Gastrocnemius medialis (tissue), 4 donors: Measurements from ENCODE around the gene LMO7. TPM values are rescaled to one million over a fixed set of nuclear protein-coding genes. Genes with fewer than 3 reads are reported as not detected.
A peak's percentile ranks its signal among the peaks of the same experiment; 100 is the strongest.

Experiments used
- ATAC-seq, 2 donors: fragments of 150-250 bp; one replicate each; pipeline ENCODE4 v1.9.1; 2016
- DNase-seq, 2 donors: peaks; one replicate each; pipeline ENCODE4 v3.0.0-alpha.2; 2019
- H3K27ac ChIP-seq, 4 donors: fragments of 200-600 bp; sonication (generic); 1 replicate in 1 of 4; 2 replicates in 3 of 4; pipeline ENCODE4 v1.5.1; 2016 to 2018; ENCODE audit warnings: mild to moderate bottlenecking in 2 of 4, moderate library complexity in 1 of 4
- H3K27me3 ChIP-seq, 3 donors: fragments of 200-600 bp; sonication (generic) in 2 of 3; 1 replicate in 1 of 3; 2 replicates in 2 of 3; pipeline versions ENCODE4 v1.5.1 to v1.6.0; 2016 to 2019; ENCODE audit warnings: mild to moderate bottlenecking in 1 of 3, moderate library complexity in 1 of 3
- H3K36me3 ChIP-seq, 2 donors: fragments of 200-600 bp; sonication (generic) in 1 of 2; one replicate each; pipeline ENCODE4 v1.5.1; 2017 to 2018
- H3K4me1 ChIP-seq, 2 donors: fragments of 200-600 bp; sonication (generic) in 1 of 2; one replicate each; pipeline ENCODE4 v1.5.1; 2016 to 2017; ENCODE audit warnings: mild to moderate bottlenecking in 2 of 2
- H3K4me3 ChIP-seq, 4 donors: fragments of 200-600 bp; sonication (generic) in 3 of 4; 1 replicate in 1 of 4; 2 replicates in 3 of 4; pipeline ENCODE4 v1.5.1; 2016 to 2019; ENCODE audit warnings: mild to moderate bottlenecking in 2 of 4
- H3K9me3 ChIP-seq, 3 donors: fragments of 200-600 bp; sonication (generic) in 2 of 3; 1 replicate in 1 of 3; 2 replicates in 2 of 3; pipeline ENCODE4 v1.5.1; 2016 to 2019
- CTCF ChIP-seq, 5 experiments: fragments of 450-650 bp in 3 of 5; fragments of 200-600 bp in 2 of 5; sonication (generic) in 2 of 5; IDR thresholded peaks in 4 of 5; conservative IDR thresholded peaks in 1 of 5; 1 replicate in 4 of 5; 2 replicates in 1 of 5; pipeline ENCODE4 v1.5.1; 2016 to 2019; ENCODE audit warnings: antibody characterized with exemption in 5 of 5, mild to moderate bottlenecking in 3 of 5, moderate library complexity in 3 of 5
- POLR2A ChIP-seq, 2 donors: fragments of 450-650 bp; IDR thresholded peaks; one replicate each; pipeline ENCODE4 v1.6.1; 2017; ENCODE audit warnings: antibody characterized with exemption in 2 of 2, mild to moderate bottlenecking in 2 of 2, moderate library complexity in 2 of 2
- in situ Hi-C, 4 donors: fragments of 200-750 bp; cut with MboI; loops; one replicate each; pipeline versions ENCODE4 v1.15.0 to v1.8.0; 2017; ENCODE audit warnings: low sequenced_read_pairs in 4 of 4
- intact Hi-C: fragments of 100-400 bp; cut with DNase I; formaldehyde crosslinking; loops from one replicate; pipeline ENCODE4 v1.15.1; 2023; ENCODE audit warnings: low total_unique reads
- total RNA-seq, 4 donors: library from RNA; depleted of rRNA; stranded (reverse); fragments of >200 nt; gene quantifications; one replicate each; pipeline versions ENCODE4 v1.1.0 to v1.2.3, GENCODE V29; 2016

LMO7 gene
- total RNA-seq, 4 donors from 2014 or later, result 68.3 to 134 (median 95.9) TPM

DNA sequence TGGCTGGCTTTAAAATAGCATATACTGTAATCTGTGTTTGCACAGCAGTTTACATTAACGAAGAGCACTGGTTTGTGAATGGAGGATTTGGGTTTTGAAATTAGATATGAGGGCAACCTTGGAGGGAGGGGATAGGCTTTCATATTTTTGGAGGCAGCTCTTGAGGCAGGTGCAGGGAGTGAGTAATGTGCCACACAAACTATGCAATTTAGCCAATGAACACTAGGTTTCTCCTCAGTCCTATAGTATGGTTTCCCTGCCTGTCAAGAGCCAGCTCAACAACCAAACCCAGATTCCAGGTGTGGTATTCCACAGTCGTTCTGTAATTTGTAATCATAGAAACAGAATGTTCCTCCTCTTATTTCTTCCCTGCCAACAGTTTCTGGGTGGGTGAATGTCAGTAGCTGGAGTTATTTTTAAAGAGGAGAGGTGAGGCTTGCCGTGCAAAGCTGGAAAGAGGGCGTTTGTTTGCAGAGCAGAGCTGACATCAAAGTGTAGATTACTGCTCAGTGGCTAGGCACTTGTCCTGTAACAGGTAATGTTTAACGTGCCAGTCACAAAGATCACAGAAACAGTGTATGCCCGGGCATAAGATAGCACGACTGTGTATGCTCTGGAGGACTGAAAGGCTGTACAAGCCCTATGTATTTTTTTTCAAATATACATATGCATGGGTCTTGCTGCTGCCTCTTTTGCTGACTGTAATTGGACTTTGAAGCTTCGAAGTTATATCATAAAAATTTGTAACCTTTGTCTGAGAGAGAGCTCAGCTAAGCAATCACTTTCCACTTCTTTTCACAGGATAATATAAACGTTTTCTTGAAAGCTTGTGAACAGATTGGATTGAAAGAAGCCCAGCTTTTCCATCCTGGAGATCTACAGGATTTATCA, 124.2 kb downstream of the LMO7 start:
- in situ Hi-C loops (no loop called here), intact Hi-C loops (loop anchor here (5.0 to 10.0 kb wide), 3 partner anchors 42 to 306 kb away; no protein-coding TSS in a partner anchor)
- ATAC-seq, result peak; percentile 88 to 92
- peak; percentile 66 to 71 for DNase-seq
- Histone ChIP-seq H3K27me3 (no peaks in the 10 kb centered on the region), H3K27ac (peak overlapping the region; percentile 84 to 92 (median 88)), H3K36me3 (no peaks in the 10 kb centered on the region), H3K4me3 (peak overlapping the region; percentile 51 to 60 (median 56)), H3K9me3 (no peaks in the 10 kb centered on the region), H3K4me1 (peaks cover 17 to 21% of the 10 kb centered on the region in 2 donors)
- peak; percentile 57 to 89 for TF ChIP-seq POLR2A (IDR thresholded peaks at IDR 0.05)
- peak in 4 of 5 experiments; percentile 18 to 35 (median 26) for TF ChIP-seq CTCF (IDR thresholded peaks at IDR 0.05 in 4 of 5, conservative IDR thresholded peaks at IDR 0.05 in 1 of 5)

DNA sequence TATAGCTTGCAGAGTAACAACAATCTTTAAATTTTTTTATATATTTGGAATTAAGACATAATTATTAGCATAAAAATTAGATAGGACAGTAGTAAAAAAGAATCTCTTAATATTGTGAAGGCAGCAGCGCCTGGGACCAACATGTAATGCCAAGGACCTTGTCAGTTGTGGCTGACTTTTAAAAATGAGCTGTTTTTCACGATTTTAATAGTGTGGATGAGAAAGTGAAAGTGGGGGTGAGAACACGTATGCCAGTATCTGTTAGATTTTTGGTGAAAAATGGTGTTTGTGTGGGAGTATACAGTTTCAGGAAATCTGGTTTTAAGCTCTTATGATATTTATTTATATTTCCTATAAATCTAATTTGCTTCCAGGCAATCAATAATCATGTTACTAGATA, 125.2 kb downstream of the LMO7 start:
- ATAC-seq, result no peak

DNA sequence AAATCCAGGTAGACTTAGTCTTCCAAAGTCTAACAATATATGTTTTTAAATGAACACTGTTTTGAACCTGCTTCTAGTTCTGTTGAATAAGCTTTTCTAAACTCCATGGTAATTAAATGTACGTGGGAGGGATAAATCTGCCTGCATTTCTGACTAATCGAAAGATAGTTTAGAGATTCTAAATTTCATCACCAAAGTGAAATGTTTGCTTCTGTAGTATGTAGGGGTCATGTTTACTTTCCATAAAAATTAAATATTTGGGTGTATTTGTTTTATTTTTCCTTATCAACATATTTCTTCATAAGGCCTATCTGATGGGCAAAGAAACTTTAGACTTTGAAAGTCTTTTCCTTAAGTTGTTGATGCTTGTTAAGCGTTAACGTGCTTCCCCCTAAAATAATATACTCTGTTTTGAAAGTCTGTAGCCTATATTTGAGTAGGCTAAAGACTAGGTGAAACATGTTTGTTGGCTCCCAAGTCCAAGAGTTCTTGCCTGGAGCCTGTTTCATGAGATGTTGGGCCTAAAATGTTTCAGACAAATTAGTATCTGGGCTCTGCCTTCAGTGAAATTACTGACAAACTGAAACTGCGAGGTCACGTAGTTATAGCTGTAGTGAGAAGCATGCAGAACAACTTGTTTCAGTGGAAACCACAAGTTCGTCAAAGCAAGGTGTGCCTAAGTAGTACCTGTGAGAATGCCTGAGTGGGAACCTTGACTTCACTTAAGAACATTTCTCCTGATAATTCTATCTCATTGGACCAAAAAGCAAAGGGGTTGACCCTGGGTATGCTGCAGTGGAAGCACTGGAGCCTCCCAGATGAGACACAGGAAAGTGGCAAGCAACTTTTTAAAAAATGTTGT, 126.2 kb downstream of the LMO7 start:
- DNase-seq (no peak), ATAC-seq (no peak)
- Histone ChIP-seq H3K4me1 (peaks cover 30 to 39% of the 10 kb centered on the region in 2 donors), H3K27me3 (no peaks in the 10 kb centered on the region), H3K4me3 (peak overlapping the region; percentile 51 to 60 (median 56)), H3K36me3 (no peaks in the 10 kb centered on the region), H3K27ac (peak overlapping the region; percentile 84 to 92 (median 88)), H3K9me3 (no peaks in the 10 kb centered on the region)
- in situ Hi-C loops (no loop called here), intact Hi-C loops (loop anchor here (5.0 to 10.0 kb wide), 3 partner anchors 40 to 308 kb away; no protein-coding TSS in a partner anchor)
- TF ChIP-seq CTCF (IDR thresholded peaks at IDR 0.05 in 4 of 5, conservative IDR thresholded peaks at IDR 0.05 in 1 of 5) (no peak), POLR2A (IDR thresholded peaks at IDR 0.05) (peak in 1 of 2 donors; percentile 20)

More for the DNA sequence above, 125.2 kb downstream of the LMO7 start:
- intact Hi-C loops, result loop anchor here (5.0 to 10.0 kb wide), 3 partner anchors 41 to 307 kb away; no protein-coding TSS in a partner anchor
- no peaks in the 10 kb centered on the region for H3K27me3 ChIP-seq
- in situ Hi-C loops, result no loop called here
- no peaks in the 10 kb centered on the region for H3K9me3 ChIP-seq
- no peak for DNase-seq
- no peaks in the 10 kb centered on the region for H3K36me3 ChIP-seq
- no peak for TF ChIP-seq CTCF (IDR thresholded peaks at IDR 0.05 in 4 of 5, conservative IDR thresholded peaks at IDR 0.05 in 1 of 5)
- no peak for TF ChIP-seq POLR2A (IDR thresholded peaks at IDR 0.05)
- H3K4me3 ChIP-seq, result peak overlapping the region; percentile 51 to 60 (median 56)
- peak overlapping the region; percentile 84 to 92 (median 88) for H3K27ac ChIP-seq
- peaks cover 24 to 30% of the 10 kb centered on the region in 2 donors for H3K4me1 ChIP-seq

GRCh38 chr13:75762955-75763354, 126.8 kb downstream of the LMO7 start:
- in situ Hi-C loops, result no loop called here
- TF ChIP-seq POLR2A (IDR thresholded peaks at IDR 0.05), result no peak
- no peak for TF ChIP-seq CTCF (IDR thresholded peaks at IDR 0.05 in 4 of 5, conservative IDR thresholded peaks at IDR 0.05 in 1 of 5)
- Histone ChIP-seq H3K27me3 (no peaks in the 10 kb centered on the region), H3K9me3 (no peaks in the 10 kb centered on the region), H3K27ac (peak overlapping the region; percentile 84 to 92 (median 88)), H3K4me3 (peak overlapping the region; percentile 51 to 60 (median 56)), H3K36me3 (no peaks in the 10 kb centered on the region), H3K4me1 (peaks cover 36 to 44% of the 10 kb centered on the region in 2 donors)
- no peak for DNase-seq
- no peak for ATAC-seq
- intact Hi-C loops, result loop anchor here (5.0 to 10.0 kb wide), 3 partner anchors 39 to 308 kb away; no protein-coding TSS in a partner anchor
